Activated CD4-positive, CD25-positive, alpha-beta regulatory T cell treated with anti-CD3 and anti-CD28 coated beads, Interleukin-2, amount 50 U/mL, for 24 hours (primary cell): Measurements from ENCODE around the gene CEP104.
A peak's percentile ranks its signal among the peaks of the same experiment; 100 is the strongest.

Experiments used
- ATAC-seq, 2 donors: fragments of 150-1000 bp; cut with Tn5 transposase; one replicate each; pipeline ENCODE4 v1.10.0; 2021; ENCODE audit warnings: mild to moderate bottlenecking in 1 of 2, moderate library complexity in 1 of 2

Gene CEP104

DNA sequence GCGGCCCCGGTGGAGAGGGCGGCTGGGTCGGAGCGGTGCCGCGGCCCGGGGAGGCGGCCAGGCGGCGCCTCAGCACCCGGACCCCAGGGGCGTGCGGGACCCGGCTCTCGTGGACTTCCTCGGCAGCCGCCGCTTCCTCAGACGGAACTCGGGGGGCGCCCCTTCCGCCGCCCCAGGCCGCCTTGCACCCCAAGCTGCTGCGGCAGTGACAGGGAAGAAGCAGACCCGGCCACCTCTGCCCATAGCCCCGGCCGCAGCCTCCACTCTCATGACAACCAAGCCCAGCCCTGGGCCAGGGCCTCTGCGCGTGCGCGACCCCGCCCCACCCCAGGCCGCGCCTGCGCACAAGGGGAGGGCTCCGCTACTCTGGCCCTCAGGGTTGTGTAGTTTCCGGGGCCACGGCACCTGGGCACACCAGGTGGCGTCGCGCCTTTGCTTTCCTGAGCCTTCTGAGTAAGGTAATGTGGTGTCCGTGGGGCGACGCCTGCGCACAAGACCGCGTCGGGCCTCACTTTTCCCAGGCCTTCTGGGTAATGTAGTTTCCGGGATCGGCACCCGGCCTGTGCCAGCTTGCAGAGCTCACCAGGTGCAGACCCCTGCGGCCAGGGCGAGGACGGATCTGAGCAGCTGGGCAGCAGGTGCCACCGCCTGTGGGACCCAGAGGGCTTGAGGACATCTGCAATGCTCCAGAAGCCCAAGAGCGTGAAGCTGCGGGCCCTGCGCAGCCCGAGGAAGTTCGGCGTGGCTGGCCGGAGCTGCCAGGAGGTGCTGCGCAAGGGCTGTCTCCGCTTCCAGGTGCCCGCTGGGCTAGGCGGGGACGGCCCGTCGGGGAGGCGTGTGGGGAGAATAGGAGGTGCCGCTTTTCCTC lies at the start of gene CEP104, which contains the start of gene DFFB:
CEP104 (minus strand) TSS at position 289 of the 868 bp plus-strand sequence. CDS start 4,804 bp downstream, outside the sequence.
DFFB (plus strand) TSS at position 554 of the 868 bp plus-strand sequence; CDS start at position 682, 128 bp downstream.
- peak; percentile 98 to 99 for ATAC-seq

DNA sequence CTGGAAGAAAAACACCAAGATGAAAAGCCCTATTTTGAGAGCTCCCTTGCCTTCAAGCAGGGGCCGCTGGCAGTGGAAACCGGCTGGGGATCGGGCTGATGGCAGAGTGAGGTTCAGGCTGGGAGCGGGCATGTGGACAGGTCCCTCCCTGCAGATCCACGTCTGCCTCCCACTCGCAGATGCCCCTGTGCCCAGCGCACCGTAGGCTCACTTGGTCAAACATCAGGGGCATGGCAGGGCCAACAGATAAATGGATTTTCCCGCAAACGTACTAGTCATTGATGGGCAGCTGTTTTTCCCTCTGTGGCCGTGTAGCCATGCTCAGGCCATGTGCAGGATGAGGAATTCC lies 49.6 kb upstream of the CEP104 start:
- no peak for ATAC-seq

DNA sequence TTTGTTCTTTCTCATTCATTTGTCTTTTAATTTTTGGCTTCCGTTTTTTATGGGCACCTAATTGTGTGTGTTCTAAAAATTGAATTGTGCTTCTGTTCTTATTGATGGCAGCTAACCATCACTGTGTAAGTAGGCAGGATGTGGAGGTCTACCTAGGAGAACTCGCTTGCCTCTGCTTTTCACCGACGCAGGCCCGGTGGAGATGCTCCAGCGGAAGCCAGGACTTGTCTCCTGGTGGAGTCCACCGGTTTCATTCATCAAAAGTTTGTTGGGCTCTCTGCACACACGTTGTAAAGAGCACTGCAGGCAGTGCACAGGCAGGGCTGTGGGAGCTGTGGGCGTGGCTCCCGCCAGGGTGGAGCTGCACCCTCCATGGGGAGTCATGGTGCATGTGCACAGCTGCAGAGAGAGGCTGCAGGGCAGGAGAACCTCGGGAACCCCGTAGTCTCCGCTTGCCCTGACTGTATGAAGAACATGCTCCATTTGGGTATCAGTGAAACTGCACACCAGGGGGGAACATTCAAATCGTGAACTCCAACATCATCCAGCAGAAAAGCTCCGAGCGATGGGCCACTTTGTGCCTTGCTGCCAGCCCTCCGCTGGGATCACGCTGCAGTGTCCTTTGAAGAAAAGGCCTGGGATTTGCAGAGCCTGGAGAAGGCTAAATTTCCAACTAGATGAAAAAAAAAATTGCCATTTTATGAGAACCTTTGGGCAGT lies 49.1 kb upstream of the CEP104 start:
- ATAC-seq, result no peak

DNA sequence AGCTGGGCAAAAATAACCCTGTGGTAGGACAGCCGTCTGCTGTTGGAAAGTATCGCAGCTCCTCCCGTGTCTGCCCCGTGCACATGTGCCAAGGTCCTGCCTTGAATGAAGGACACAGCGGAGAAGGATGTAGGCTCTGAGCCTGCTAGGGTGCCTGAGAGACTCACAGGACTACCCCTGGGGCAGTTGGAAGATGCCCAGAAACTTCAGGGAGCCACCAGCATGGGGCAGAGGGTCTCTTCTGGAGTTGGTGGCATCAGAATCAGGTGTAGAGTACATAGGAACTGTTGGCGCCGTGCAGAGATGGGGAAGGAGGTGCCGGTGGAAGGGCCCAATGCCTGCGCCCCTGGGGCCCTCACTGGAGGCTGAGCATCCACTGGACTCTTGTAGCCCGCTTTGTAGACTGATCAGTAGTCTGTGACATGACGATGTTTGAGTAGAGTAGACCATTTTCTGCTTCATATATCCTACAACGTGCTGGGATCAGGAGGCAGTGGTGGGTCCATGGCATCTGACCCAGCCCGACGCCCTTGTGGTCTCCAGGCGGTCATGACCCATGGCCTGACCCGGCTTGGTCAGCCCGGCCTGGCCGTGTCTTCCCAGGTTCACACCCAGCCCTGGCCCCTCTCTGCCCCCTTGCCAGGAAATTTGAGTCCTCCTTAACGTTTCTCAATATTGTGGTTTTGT lies 48.4 kb upstream of the CEP104 start:
- no peak for ATAC-seq

DNA sequence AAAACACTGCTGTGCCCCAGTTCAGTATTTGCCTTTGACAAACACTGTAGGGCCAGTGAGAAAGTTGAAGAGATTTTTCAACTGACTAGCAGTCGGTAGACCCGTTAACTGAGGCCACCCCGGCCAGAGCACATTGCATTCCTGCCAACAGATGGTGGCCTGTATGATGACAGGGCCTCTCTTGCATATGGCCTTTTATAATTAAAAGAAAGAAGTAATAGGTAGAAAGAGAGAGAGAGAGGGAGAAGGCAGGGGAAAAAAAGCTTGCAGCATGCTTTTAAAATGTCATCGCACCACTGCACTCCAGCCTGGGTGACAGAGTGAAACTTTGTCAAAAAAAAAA lies 47.8 kb upstream of the CEP104 start:
- ATAC-seq, result no peak

DNA sequence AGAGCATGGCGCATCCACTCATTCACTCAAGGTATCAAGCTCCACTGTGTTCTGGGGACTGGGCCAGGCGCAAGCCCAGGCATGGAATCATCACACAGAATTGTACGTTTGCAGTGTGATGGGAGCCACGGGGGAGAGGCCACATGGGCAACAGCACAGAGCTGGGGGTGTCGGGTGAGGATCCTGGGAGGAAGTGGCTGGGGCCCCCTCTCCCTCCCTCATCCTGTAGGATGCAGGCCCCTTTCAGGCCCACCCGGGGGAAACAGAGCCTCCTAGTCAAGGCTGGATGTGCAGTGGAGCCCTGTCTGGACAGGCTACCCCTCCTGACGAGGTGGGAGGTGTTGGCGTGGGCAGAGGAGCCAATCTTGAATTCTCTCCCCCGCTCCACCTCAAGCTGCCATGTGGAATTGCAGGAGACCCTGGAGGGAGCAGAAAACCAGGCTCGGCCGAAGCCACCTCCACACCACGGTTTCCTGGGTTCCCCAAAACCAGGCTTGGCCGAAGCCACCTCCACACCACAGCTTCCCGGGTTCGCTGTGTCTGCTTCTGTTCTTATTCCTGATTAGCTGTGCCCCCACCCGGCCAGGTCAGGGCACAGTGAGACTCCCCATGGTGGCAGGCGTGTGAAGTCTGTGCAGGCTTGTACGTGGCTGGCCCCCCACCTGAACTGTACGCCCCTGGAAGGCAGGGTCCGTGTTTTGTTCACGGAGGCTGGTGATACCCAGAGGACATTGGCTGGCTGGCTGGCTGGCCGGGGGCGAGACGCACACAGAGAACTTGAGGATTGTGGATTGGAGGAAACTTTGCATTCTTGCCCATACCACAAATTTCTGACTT lies 47.2 kb upstream of the CEP104 start:
- ATAC-seq, result no peak

DNA sequence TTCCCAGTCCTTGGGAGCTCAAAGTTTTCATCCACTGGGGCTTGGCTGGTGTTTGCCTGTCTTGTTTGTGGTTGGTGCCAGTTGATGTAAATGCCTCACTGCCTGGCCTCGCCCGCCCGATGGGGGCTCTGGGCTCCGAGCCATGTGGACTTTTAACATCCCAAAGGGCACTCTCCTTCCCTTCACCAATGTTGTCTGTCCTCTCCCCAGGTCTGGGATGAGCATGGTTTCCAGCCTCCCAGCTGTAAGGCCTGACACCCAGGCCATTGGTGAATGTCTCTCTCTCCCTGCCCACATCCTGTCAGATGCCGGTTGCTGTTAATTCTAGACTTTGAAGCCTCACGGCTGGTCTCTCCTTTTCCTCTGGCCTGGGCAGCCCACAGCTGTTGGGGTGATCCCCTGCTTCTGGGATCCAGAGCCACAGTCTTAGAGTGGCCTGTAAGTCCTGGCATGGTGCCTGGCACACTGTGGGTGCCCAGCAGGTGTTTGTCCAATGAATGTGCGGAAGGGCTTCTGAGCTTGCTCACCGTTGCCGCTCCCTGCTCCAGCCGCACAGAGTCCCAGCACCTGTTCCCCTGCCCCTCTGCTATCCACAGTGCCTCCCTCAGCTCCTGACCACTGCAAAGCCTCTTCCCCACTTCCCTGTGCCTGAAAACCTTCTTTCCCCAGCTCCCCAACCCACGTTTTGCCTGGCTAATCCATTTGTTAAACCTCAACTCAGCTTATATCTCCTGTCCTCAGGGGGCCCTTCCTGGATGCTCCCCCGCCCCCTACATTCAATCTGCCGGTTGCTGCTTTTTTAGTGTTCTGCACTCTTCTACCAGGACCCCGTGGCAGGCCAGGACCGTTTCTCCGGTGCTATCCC lies 46.4 kb upstream of the CEP104 start:
- no peak for ATAC-seq

DNA sequence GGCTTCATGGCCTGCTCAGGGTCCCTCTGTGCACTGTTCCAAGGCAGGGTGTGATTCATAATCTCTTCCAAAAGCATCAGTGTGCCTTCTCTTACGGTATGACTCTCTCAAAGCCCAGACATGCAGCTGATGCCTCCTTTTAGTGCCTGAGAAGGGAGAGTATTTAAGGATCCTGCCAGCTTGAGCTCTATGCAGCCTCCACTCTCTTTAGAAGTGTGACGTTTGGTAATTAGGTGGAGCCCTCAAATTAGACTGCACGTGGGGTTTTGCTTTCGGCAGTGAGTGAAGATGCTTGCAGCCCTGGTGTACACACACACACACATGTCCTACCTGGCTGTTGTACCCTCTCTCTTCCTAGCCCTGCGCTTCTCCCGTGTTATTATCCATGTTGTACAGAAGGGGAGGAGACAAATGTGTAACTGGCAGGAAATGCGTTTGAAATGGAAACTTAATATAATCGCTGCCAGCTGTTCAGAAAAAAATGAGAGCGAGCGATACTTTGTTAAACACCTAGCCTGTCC lies 45.6 kb upstream of the CEP104 start:
- no peak for ATAC-seq

DNA sequence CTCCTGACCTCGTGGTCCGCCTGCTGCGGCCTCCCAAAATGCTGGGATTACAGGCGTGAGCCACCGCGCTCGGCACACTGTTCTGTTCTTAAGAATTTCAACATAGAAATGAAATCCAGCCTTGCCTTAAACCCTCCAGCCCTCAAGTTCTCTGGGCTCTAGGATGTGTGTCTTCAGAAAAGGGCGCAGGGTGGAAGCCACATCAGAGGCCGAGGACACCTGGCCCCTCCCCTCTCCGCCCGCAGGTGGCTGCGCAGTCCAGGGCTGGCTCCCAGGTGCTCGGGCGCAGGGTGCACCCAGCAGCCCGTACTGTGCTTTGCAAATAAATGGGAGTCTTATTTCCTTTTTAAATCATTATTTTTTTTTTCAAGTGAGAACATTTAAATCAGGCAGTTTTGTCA lies 45.1 kb upstream of the CEP104 start:
- no peak for ATAC-seq

DNA sequence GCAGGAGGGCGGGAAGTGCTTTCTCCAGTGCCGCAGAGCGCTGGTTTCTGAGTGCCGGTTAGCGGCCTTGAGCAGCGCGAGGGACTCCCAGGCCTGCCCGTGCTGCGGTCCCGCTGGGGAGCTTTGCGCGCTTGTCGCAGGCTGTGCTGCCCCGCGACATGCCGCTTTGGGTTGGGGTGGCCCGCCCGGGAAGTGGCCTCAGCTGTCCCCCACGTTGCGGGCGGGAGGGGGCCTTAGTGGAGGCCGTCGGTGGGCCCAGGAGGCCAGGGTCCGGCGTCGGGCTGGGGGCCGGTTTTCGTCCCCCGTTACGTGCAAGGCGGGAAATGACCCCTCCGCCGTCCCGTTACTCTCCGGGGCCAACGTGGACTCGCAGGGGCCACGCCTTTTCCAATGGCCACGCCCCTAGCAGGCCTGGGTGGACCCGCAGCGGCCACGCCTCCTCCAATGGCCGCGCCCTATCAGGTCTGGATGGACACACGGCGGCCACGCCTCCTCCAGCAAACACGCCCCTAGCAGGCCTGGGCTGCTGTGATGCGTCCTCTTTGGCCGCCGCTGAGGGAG lies 44.0 kb upstream of the CEP104 start:
- ATAC-seq, result peak; percentile 24 to 36

DNA sequence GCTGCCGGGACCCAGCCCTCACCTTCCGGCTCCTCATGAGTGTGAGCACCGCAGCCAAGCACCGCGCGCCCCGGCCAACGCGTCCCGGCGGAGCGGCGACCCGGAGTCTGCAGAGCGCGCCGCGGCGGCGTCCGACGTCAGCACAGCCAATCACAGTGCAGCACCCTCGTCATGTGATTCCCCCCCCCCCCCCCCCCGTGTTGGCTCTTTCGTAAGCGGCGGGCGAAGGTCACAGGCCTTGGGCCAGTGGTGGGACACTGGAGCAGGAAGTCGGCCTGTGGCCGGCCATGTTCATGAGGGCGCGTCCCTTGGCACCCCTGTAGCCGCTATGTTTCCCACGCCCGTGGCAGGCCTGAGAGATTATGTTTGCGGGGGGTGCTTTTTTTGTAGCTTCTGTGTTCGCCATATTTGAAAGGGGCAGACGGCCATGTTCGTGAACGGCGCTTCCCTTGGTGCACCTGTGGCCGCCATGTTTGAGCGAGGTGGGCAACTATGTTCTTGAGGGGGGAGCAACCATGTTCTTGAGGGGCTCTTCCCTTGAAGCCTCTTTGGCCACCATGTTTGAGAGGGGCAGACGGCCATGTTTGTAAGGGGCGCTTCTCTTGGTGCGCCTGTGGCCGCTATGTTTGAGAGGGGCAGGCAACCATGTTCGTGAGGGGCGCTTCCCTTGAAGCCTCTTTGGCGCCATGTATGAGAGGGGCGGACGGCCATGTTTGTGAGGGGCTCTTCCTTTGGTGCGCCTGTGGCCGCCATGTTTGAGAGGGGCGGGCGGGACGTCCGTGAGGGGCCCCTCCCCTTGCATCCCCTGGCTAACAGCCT lies 43.3 kb upstream of the CEP104 start, which contains the start of gene C1orf174:
C1orf174 (minus strand) TSS at position 123 of the 819 bp plus-strand sequence; CDS start at position 37, 86 bp downstream.
- ATAC-seq, result peak; percentile 84 to 87

DNA sequence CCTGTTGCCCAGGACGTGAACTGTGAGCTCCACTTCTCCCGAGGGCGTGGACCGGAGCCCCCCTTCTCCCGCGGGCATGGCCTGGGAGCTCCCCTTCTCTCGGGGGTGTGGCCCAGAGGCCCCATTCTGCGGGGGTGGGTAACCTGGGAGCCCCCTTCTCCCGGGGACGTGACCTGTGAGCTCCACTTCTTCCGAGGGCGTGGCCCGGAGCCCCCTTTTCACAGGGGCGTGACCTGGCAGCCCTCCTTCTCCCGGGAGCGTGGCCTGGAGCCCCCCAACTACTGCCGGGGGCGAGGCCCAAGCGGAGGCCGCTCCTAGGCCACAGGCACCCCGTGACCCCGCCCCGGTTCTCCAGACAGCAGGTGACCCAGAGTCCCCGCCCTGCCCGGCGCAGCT lies 42.7 kb upstream of the CEP104 start:
- ATAC-seq, result no peak

DNA sequence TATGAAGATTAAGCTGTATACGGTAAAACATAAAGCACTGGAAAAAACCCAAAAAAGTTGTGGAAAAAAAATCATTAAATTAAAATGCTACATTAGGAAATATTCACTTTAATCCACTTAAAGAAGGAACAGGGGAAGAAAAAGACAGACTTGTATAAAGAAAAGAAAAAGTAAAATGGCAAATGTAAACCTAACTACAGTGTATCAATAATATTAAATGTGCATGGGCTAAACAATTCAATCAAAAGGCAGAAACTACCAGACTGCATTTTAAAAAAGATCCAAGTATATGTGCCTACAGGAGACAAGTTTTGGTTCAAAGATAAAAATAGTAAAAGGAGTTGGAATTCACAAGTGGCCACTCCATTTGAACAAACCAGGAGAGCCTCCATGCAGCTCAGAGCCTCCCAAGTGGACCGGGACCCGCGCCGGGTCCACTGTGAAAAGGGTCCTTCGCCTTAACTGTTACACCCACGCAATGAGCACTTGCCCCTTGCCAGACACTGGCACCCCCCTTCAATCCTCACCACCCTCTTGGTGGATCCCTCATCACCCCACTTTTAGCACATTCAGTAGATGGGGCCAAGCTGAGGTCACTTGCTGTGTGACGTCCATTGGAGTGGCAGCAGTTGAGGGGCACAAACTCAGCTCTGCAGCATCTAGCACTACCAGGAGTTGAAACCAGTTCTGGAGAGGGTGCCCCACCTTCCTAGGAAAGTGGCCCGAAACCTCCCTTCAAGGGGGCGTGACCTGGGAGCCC lies 42.2 kb upstream of the CEP104 start:
- no peak for ATAC-seq

DNA sequence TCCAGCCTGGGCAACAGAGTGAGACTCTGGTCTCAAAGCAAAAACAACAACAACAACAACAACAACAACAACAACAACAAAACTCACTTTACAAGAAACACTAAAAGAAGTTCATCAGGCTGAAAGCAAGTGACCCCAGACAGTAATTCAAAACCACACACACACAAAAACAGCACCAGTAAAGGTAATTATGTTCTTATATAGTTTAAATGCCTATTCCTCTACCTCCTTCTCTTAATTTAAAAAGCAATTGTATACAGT lies 41.4 kb upstream of the CEP104 start:
- no peak for ATAC-seq

DNA sequence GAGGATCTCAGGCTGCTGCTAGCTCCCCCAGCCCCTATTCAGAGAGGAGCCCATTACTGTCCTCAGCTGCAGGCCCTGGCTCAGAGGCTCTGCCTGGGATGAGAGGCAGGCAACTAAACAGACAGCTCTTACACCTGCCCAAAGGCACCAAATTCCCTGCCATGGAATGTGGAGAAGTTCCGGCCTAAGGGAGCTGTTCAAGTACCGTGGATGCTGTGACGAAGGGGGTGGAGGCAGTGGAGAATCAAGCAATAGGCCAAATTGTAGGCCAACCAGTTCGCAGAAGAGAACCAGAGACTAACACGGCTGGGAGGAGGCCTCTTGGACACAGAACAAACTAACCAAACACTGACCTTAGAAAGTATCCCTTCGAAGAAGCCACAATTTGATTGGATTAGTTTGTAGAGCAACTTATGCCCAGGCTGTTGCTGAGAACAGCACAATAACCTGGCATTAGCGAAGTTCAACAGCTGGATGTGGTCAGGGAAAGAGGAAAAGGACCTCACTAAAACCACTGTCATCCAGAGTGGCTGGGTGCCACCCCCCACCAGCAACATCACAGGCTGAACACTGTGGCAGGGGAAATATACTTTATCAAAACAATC lies 39.5 kb upstream of the CEP104 start:
- ATAC-seq, result no peak

DNA sequence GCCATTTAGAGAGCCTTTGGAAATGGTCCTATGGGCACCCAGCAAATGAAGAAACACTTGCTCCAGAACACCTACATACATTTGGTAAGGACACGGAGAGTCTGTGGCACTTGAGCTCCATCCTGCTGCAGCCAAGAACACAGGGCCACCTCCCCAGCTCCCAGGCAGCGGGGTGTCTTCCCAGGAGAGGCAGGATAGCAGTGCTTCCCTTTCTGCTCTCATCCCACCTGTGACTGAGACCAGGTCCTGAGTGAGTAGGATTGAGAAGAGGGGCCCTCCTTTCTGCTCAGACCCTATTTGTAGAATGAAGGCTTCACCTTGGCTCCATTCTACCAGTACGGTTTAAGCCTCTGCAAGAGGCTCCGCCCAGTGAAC lies 38.9 kb upstream of the CEP104 start:
- ATAC-seq, result no peak

DNA sequence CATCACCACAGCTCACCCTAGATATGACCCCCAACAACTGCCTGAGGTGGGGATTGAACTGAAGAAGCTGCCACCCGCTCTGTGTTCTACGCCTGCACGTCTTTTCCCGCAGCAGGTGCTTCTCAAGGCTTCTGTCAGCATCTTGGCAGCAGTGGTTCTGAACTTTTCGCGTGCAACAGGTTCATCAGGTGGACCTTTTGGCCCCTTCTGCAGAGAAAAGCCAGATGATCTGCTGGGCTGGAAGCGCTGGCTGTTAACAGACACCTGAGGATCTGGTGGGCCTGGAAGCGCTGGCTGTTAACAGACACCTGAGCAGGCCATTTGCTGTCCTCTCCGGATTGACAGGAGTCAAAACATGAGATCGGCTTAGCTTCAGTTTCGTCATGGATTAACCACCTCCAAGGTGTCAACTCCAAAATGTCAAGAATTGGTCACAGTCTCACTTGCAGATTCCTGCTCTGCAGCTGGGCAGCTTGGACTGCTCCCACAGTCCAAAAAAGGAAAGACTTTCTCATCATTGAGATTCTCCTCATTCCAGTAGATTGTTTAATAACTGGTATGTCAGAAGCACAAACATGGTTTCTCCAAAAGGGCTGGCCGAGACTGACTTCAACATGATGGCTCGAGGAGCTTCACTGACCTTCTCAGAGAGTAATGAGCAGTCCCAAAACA lies 38.4 kb upstream of the CEP104 start:
- no peak for ATAC-seq

DNA sequence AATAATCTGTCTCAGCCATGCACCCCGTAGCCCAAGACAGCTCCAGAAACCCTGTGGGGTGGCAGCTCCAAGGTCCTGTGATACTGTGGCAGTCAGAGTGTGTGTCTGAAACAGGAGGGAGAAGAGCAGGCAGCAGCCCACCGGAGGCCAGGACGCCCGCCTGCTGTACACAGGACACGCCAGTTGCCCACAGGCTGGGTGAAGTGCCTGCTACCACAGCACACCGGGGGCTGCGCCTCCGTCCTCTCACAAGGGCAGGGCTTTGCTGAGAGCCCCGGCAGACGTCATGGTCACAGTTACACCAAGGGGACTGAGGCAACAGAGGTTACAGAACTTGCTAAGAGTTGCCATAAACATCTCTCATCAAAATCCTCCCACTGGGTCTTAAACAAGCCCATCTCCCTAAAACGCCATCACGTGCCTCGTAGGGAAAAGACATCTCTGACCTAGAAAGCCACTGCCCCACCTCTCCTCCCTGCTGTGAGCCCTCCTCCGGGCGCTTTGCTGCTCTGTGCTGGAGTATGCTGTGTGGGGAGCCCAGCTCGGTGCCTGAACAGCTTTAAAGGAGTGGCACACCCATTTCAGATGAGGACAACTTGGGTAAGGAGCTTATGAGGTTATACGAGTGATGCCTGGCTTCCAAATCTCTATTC lies 37.7 kb upstream of the CEP104 start:
- ATAC-seq, result no peak
